RWPE1 (cell line): Measurements from ENCODE around the gene SYNDIG1.

Experiments
- CTCF ChIA-PET: fragments of 350-600 bp; sonication (Branson Sonifier 250); formaldehyde crosslinking; extraction: SDS; loops from one replicate; lab custom pipeline; 2021; lab: Yijun Ruan, JAX
- POLR2A ChIA-PET: fragments of 400-600 bp; formaldehyde crosslinking; extraction: SDS; loops from one replicate; lab custom pipeline; 2020; ENCODE audit warnings: antibody characterized with exemption; ENCODE audit not compliant: low non-redundant PET; lab: Yijun Ruan, JAX
- DNase-seq: peaks from one replicate; pipeline ENCODE4 v3.0.0; 2012; ENCODE audit warnings: low spot score
- H3K27ac ChIP-seq: fragments of 450-650 bp; 2 replicates; pipeline ENCODE4 v1.5.1; 2017
- TF ChIP-seq, protein P1 (sequence below): fragments of 450-650 bp; conservative IDR thresholded peaks from 2 replicates; pipeline ENCODE4 v1.5.1; 2017; ENCODE audit warnings: low read depth, mild to moderate bottlenecking

SYNDIG1 gene

DNA sequence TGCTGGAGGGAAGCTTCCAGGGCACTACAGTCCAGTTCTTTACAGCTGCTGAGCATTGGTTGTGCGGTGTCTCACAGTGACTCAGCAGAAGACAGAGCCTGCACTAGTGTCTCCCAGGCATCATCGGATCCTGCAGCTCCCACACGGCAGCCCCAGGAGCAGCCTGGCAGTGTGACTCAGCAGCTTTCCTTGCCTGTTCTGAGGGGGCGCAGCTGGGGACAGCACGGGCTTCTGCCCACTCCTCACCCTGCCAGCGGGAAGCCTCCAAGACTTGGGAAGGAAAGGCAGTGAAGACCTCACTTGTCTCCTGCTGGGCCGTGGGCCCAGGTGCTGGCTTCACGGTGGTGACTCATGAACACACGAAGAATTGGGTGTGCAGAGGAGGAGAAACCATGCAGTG is 165.4 kb downstream of the SYNDIG1 start:
- H3K27ac ChIP-seq = no peak overlapping the region
- ChIA-PET POLR2A (no interaction called here), CTCF (interaction anchor here (0.5 kb wide), 1 partner anchor 296 kb away, joined by 3 read pairs; no protein-coding TSS in a partner anchor)
- TF ChIP-seq, protein P1, sequence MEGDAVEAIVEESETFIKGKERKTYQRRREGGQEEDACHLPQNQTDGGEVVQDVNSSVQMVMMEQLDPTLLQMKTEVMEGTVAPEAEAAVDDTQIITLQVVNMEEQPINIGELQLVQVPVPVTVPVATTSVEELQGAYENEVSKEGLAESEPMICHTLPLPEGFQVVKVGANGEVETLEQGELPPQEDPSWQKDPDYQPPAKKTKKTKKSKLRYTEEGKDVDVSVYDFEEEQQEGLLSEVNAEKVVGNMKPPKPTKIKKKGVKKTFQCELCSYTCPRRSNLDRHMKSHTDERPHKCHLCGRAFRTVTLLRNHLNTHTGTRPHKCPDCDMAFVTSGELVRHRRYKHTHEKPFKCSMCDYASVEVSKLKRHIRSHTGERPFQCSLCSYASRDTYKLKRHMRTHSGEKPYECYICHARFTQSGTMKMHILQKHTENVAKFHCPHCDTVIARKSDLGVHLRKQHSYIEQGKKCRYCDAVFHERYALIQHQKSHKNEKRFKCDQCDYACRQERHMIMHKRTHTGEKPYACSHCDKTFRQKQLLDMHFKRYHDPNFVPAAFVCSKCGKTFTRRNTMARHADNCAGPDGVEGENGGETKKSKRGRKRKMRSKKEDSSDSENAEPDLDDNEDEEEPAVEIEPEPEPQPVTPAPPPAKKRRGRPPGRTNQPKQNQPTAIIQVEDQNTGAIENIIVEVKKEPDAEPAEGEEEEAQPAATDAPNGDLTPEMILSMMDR = no peak
- DNase-seq = peak; percentile 23

GRCh38 chr20:24636626-24637025 is 167.2 kb downstream of the SYNDIG1 start:
- ChIA-PET CTCF (no interaction called here), POLR2A (no interaction called here)
- TF ChIP-seq, protein P1 = no peak
- DNase-seq = no peak
- no peak overlapping the region for H3K27ac ChIP-seq

GRCh38 chr20:24637087-24637486 is 167.7 kb downstream of the SYNDIG1 start:
- ChIA-PET CTCF (no interaction called here), POLR2A (no interaction called here)
- TF ChIP-seq, protein P1 = no peak

GRCh38 chr20:24637941-24638340 is 168.5 kb downstream of the SYNDIG1 start:
- POLR2A ChIA-PET = no interaction called here
- no peak for DNase-seq
- TF ChIP-seq, protein P1 = no peak
- CTCF ChIA-PET = no interaction called here
- no peak overlapping the region for H3K27ac ChIP-seq

More at GRCh38 chr20:24637087-24637486, 167.7 kb downstream of the SYNDIG1 start:
- no peak overlapping the region for H3K27ac ChIP-seq
- DNase-seq = no peak

- no peak overlapping the region for H3K27ac ChIP-seq
- DNase-seq = no peak
- POLR2A ChIA-PET = no interaction called here
- CTCF ChIA-PET = no interaction called here
- TF ChIP-seq, protein P1 = no peak
Observed at GRCh38 chr20:24638591-24639548, 169.4 kb downstream of the SYNDIG1 start.

- TF ChIP-seq, protein P1 = no peak
- CTCF ChIA-PET = no interaction called here
- no peak for DNase-seq
- POLR2A ChIA-PET = no interaction called here
- H3K27ac ChIP-seq = no peak overlapping the region
Observed at GRCh38 chr20:24640276-24640675, 170.8 kb downstream of the SYNDIG1 start.
